HG03469 (cell line): Measurements from ENCODE around the gene PORCN.

Experiments used
- ATAC-seq: cut with Tn5 transposase; IDR thresholded peaks from one replicate; pipeline ENCODE4 v1.9.1; 2021; ENCODE audit warnings: mild to moderate bottlenecking, moderate library complexity, moderate number of reproducible peaks; ENCODE audit not compliant: unreplicated experiment

The PORCN gene

DNA sequence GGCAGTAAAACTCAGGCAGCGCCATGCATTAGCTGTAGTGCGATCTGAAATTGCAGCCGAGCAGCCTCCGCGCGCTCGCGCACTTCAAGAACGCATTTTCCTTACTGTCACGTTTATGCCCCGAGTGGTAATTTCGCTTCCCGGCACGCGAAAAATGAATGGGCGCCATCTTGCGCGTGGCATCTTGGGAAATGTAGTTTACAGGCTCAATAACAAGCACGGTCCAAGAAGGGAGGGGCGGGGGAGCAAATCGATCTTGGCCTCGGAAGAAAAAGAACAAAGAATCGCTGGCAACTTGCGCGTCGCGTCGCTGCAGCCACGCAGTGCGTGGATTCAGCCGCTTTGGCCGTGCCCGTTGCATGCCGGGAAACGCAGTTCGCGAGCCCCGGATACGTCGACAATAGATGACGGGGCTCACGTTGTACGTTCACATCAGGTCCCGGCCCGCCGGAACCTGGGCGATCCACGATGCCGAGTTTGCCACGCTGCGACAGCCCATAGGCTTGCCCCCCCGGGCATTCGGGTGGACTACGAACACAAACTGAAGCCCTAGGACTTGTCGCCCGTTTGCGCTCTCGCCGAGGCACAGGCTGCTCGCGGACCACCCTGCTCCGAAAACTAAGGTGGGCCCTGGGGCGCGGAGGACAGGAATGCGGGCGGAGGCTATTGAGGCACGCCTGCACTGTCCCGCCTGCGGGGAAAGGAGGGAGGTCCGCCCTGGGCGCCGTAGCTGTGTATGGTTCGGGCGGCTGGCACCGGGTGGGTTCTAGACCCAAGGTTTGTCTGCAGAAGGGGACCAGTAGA, 32.8 kb upstream of the PORCN start, which contains the start of gene FTSJ1:
TSS of gene FTSJ1 (plus strand) at position 426 of the 804 bp plus-strand sequence. CDS start 1,849 bp downstream, outside the sequence.
- peak; percentile 78 for ATAC-seq

DNA sequence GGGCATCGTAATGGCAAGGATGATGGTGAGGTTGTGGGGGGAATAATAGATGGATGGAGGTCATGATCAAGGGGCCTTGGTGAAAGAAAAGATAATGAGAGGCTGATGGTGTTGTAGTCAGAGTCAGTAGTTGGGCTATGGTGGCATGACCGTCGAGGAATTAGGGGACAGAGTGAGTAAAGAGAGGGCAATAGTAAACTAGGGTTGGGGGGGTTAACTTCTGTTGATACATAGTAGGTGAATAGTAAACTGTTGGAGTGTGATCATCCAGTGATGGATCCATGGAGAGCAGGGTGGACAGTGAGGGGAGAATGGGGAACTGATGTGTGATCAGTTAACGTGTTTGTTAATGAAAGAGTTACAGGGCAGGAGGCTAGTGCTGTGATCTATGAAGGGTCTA, 31.9 kb upstream of the PORCN start:
- ATAC-seq = no peak

DNA sequence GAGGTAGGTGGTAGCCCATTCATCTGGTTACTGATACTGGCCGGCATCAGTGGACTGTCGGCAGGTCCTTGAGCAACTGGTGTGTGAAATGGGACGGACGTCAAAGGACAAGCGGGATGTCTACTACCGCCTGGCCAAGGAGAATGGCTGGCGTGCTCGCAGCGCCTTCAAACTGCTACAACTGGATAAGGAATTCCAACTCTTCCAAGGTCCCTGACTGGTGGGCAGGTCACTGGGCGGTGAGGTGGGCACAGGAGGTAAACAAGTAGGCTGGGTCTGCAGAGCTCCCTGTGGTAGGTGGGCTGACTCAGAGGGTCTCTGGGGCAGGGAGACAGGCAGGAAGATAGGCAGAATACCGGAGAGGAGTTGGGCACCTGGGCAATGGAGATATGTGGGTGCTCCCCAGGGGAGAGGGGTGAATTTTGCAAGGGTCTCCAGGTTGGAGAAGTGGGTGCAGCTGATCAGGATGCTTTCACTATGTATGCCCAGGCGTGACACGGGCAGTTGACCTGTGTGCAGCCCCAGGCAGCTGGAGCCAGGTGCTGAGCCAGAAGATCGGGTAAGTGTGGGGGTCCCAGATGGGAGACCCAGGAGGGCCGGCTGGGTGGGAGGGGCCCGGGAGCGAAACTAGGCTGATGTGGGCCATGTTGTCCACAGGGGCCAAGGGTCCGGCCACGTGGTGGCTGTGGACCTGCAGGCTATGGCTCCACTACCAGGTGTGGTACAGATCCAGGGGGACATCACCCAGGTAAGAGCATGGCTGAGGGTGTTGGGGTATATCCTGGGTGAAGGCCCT, 30.6 kb upstream of the PORCN start:
- ATAC-seq = no peak

DNA sequence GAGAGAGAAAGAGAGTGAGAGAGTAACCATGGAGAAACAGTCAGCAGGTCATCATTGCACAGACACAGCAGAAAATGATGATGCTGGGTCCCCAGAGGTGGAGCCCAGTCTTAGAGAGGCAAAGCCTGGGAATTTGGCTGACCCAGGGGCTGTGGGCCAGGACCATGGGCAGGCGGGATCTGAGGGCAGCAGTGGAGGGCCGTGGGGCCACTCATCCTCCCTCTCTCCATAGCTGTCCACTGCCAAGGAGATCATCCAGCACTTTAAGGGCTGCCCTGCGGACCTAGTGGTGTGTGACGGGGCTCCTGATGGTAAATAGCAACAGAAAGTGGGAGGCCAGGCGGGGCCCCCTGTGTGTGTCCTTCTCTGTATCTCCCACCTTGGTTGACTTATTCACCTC, 30.0 kb upstream of the PORCN start:
- ATAC-seq = no peak

DNA sequence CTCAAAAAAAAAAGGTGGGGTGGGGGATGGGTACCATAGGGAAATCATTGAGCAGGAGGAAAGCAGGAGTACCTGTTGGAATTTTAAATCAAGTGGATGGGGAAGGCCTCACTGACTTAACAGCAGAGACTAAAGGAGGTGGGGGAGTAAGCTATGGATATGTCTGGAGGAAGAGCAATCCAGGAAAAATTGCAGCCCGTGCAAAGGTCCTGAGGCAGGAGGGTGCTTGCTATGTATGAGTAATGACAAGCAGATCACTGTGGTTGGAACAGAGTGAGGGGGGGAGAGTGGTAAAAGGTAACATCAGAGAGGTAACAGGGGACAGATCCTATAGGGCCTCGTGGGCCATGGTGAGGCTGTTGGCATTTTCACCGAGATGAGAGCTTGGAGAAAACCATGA, 28.6 kb upstream of the PORCN start:
- ATAC-seq = no peak

DNA sequence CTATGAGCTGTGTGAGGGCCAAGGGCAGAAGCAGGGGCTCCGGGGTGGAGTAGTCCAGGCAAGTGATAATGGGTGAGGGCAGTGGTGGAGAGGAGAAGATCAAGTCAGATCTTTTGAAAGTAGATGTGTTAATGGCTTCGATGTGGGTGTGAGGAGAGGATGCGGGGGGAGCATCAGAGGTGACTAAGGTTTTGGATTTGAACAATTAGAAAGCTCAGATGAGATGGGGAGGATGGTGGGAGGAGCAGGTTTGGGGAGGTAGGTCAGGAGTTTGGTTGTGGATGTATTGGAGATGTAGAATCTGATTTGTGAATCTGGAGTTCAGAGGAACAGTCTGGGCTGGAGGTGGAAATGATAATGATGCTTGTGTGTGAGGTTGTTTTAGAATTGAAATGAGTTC, 28.2 kb upstream of the PORCN start:
- ATAC-seq = no peak

DNA sequence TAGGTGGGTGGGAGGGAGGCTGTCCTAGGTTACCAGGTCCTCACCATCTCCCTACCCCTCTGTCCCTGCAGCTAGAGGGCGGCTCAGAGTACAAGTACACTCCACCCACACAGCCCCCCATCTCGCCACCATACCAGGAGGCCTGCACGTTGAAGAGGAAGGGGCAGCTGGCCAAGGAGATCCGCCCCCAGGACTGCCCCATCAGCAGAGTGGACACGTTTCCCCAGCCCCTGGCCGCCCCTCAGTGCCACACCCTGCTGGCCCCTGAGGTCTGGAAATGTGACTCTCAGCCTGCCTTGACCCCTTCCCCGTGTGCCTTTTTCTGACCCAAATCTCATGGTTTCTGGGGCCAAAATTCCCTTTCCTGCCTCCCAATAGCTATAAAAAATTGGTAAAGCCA, 26.3 kb upstream of the PORCN start:
- ATAC-seq = no peak

DNA sequence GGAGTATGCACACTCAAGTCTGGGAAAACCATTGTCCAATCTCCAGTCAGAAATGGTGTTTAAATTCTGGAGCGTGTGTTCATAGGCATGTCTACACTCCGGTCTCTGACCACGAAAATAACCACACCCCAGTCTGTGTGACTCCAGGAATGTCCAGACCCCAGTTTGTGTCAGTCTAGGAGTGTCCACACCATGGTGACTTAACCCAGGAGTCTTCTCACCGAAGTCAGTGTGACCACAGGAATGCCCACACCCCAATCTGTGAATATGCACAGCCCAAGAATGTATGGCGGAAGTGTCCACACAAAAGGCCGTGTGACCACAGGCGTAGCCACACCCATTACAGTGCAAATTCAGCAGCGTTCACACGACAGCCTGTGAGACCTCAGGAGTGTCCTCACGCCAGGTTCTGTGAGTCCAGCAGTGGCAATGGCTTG, 21.4 kb upstream of the PORCN start:
- ATAC-seq = no peak

DNA sequence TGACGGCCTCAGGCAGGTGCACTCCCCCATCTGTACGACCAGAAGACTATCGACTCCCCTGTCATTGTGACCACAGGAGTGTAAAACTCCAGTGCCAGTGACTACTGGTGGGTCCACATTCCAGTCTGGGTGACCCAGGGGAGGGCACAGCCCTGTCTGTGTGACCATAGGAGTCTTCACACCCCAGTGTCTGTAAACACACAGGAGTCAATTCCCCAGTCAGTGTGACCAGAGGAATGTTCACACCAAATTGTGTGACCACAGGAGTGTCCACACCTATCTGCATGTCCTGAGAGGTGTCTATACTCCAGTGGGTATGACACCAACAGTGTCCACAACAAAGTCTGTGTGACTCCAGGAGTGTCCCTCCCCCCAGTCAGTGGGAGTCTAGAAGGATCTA, 20.8 kb upstream of the PORCN start:
- ATAC-seq = no peak

DNA sequence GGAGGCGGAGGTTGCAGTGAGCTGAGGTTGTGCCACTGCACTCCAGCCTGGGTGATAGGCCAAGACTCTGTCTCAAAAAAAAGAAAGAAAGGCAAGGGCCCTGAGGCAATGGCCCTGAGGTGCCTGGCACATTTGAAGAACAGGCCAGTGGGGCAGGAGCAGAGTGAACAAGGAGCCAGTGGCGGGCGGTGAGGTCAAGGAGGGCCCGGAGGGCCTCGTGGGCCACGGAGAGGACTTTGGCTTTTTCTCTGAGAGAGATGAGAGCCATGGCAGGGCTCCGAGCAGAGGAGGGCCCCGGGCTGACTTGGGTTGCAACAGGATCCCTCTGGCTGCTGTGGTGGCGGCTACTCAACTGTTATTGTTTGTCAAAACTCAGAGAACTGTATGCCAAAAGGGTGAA, 19.5 kb upstream of the PORCN start:
- ATAC-seq = no peak

DNA sequence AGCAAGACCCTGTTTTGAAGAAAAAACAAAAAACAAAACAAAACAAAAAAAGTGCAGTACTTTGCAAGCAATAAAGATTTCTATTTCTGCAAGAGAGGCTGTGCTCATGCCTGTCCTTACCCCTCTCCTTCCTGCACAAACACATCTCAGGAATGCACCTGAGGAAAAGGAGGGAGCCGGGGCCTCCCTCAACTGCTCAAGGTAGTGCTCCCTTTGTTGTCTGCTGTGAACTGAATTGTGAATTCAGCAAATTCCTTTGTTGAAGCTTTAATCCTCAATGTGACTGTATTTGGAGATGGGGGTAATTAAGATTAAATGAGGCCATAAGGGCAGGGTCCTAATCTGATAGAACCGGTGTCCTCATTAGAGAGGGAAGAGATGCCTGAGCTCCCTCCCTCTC, 18.9 kb upstream of the PORCN start:
- ATAC-seq = no peak

DNA sequence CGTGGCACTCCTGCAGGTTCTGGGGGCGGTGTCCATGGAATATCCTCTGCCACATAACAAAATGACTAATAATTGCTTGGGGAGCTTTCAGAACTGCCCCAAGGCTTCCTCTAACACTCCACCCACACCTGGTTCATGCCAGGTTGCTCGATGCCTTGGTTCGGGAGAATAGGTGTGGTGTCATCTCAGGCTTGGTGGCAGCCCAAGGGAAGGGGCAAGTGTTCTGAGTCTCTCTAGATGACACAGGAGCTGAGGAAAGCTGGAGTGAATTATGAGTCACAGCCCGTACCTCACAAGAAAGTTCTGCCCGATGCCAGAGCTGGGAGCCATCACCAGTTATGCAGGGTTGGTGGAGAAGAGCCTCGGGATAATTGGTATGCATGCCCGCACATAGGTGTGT, 18.1 kb upstream of the PORCN start:
- ATAC-seq = no peak

DNA sequence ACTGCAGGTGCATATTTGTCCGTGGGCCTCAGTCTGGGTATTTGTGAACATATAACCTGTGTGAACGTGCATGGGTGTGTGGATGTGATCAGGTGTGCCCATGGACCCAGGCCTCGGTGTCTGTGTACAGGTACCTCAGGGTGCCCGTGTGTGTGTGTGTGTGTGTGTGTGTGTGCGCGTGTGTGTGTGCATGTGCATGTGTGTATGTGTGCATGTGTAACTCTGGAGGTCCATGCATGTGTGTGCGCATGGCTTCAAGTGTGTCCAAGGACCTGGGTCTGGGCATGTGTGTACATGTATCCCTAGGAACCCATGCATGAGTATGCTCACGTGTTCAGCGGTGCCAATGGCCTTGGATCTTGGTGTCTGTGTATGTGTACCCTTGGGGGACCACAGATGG, 17.0 kb upstream of the PORCN start:
- ATAC-seq = no peak

DNA sequence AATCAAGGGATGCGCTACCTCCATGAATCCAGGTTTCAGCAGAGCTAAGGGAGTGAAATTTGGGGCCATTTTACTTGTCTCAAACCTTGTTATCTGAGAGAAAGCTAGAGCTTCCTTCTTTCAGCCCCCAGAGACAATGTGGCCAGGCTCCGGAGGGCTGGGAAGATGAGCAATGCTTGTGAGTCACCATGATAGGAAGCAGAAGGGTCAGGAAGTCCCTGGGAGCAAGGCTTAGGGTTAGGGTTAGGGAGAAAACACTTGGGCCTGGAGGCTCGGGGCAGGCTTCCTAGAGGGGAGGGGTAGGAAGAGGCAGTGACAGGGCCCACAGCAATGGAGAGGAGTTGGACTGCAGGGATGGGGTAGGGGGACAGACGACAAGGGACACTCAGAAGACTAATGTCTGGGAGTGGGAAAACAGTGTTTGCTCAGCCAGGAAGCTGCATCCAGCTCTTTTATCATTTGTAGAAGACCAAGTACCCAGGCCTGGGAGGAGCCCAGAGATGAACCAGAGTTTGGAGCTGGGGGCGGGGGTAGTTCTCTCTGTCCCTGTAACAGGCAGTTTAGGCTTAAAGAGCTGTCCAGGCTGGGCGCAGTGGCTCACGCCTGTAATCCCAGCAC, 16.4 kb upstream of the PORCN start:
- ATAC-seq = no peak

DNA sequence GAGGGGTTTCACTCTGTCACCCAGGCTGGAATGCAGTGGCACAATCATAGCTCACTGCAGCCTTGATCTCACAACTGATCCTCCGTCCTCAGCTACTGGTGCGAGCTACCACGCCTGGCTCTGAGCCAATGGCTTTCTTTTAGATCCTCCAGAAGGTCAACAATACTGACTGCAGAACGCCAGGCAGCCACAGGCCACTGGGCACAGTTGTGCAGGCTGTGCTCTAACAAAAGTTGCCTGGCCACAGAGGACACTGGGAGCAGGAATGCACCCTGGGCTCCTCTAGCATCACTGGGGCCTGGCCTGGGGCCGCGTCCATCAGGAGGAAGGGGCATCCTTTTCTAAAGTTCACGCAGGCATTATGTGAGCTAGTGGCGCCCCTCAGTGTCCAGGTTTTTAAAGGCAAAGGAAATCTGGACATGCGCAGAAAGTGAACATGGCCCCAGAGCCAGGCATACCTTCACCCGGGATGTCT, 14.9 kb upstream of the PORCN start:
- ATAC-seq = no peak

DNA sequence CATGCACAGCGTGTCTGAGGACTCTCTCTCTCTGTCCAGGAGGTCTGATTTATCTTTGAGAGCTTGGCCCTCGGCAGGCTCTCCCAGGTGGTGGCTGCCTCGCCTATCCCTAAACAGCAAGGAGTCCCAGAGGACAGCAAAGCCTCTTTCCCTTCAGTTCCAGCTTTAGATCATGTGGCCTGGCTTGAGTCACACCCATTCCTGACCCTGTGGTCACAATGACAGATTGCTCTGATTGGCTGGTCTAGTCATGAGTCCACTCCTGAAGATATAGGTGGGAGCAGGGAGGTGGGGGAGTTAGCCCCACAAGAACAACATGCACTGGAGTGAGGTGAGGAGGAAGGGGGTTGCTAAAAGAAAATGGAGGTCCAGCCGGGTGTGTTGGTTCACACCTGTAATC, 12.1 kb upstream of the PORCN start:
- no peak for ATAC-seq

DNA sequence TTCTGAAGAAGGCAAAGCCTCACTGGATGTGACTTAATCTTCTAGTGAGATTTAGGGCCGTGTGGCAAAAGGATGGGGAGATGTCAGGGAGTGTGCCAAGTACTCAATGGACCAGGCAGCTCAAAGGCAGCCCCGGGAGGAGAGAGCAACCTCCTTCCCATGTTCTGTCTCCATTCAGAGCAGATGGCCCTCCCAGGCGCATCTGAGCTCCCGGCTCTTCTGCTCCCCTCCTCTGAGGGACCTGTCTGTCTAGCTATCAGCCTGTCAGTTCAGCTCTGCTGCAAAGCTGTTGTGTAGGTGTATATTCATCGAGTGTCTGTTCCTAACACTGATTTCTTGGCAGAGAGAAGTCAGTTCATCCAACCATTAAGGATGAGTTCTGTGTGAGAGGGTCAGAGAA, 10.9 kb upstream of the PORCN start:
- no peak for ATAC-seq

DNA sequence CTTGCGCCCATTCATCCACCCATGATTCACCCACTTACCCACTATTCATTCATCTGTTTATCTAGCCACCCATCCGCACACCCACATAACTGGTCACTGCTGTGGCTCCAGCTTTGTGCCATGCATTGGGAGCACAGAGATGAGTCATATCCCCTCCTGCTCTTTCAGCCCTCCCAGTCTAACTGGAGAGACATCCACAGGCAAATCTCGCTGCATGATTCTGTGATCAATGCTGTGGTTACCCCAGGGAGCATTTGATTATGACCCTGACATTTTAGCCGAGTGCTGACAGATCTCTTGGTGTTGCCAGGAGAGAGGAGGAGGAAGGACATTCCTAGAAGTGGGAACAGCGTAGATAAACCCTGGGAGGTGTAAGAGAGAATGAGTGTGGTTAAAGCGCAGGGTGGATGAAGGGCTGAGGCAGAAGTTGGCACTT, 10.4 kb upstream of the PORCN start:
- ATAC-seq = no peak

DNA sequence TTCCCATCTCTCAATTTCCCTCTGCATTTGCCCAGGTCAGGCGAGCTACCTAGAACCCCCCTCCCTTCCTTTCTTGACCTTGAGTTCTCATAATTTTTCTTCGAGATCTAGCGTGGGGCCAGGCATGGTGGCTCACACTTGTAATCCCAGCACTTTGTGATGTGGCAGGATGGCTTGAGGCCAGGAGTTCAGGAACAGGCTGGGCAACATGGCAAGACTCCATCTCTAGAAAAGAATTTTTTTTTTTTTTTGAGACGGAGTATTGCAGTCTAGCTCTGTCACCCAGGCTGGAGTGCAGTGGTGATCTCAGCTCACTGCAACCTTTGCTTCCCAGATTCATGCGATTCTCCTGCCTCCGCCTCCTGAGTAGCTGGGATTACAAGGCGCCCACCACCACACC, 4.5 kb upstream of the PORCN start:
- no peak for ATAC-seq

DNA sequence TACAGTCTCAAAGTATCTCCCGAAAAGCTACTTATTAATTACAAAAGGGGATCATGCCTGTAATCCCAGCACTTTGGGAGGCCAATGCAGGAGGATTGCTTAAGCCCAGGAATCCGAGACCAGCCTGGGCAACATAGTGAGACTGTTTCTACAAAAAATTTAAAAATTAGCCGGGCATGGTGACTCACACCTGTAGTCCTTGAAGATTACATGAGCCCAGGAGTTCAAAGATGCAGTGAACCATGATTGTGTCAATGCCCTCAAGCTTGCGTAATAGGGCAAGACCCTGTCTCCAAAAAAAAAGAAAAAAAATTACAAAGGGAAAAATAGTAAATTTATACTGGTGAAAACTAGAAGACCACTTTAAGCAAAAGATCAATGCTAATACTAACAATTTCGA, 3.3 kb upstream of the PORCN start:
- no peak for ATAC-seq

DNA sequence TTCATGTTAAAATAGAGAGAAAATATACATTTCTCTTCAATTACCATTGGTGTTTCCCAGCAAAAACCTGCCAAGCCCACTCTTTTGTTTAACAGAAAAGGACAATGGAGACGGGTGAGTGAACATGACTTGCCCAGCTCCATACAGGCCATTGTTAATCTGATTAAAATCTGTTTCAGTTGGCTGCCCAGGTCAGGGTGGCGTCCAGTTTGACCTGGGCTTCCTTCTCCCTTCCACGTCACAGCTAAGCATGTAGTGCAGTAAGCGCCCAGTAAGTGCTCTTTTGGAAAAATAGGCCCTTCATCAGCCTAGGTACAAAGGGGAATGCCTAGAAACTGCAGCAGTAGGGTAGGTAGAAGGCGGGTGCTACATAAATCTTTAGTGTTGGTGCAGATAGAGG, 1.5 kb upstream of the PORCN start:
- no peak for ATAC-seq

DNA sequence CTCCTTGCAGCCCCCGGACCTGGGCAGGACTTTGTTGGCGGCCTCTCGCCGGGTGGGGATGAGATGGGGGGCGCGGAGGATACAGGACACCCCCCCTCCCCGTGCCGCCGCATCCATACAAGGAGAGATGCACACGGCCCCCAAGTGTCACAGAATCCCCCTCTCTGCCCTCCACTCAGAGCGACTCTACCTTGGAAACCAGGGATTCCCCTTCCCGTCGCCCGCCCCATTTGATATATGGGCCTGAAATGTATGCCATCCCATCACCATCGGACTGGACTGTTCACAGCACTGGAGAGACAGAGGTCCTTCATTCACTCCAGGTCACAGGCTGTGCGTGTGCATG, 426 bp downstream of the PORCN start:
- no peak for ATAC-seq
